GM10248 (cell line): ENCODE measurements around the gene TCF7L2.

Source experiments
- CTCF ChIA-PET: fragments of 300-600 bp; sonication (Branson Sonifier 250); formaldehyde crosslinking; extraction: SDS; loops from one replicate; lab custom pipeline; 2021; ENCODE audit warnings: antibody characterized with exemption; lab: Yijun Ruan, JAX
- POLR2A ChIA-PET: fragments of 350-650 bp; sonication (Branson Sonifier 250); formaldehyde crosslinking; extraction: SDS; loops from one replicate; lab custom pipeline; 2020; ENCODE audit warnings: antibody characterized with exemption; lab: Yijun Ruan, JAX
- DNase-seq: peaks from one replicate; pipeline ENCODE4 v3.0.0; 2012; ENCODE audit errors: extremely low spot score
- CTCF ChIP-seq: IDR thresholded peaks from 2 replicates; pipeline ENCODE4 v1.5.1; 2012; ENCODE audit warnings: mild to moderate bottlenecking, low read depth; ENCODE audit errors: extremely low read depth, missing control alignments, control extremely low read depth

The TCF7L2 gene

GRCh38 chr10:113142601-113143362 lies 192.7 kb downstream of the TCF7L2 start:
- no peak for DNase-seq
- ChIA-PET POLR2A (no interaction called here), CTCF (interaction anchor here (0.8 to 1.7 kb wide), 2 partner anchors 9 to 16 kb away, joined by 3 to 5 read pairs; no protein-coding TSS in a partner anchor)
- TF ChIP-seq CTCF, result no peak

- POLR2A ChIA-PET, result no interaction called here
- no peak for TF ChIP-seq CTCF
- CTCF ChIA-PET, result interaction anchor here (1.2 kb wide), 1 partner anchor 8 kb away, joined by 3 read pairs; no protein-coding TSS in a partner anchor
Observed at GRCh38 chr10:113144576-113144975, 194.5 kb downstream of the TCF7L2 start.

GRCh38 chr10:113148071-113148825 lies 198.2 kb downstream of the TCF7L2 start:
- DNase-seq, result no peak
- CTCF ChIA-PET, result no interaction called here
- POLR2A ChIA-PET, result no interaction called here
- TF ChIP-seq CTCF, result no peak

More at GRCh38 chr10:113144576-113144975, 194.5 kb downstream of the TCF7L2 start:
- DNase-seq, result no peak

GRCh38 chr10:113148901-113149300 lies 198.9 kb downstream of the TCF7L2 start:
- CTCF ChIA-PET, result no interaction called here
- no peak for DNase-seq
- no peak for TF ChIP-seq CTCF
- POLR2A ChIA-PET, result no interaction called here

GRCh38 chr10:113149626-113150025 lies 199.6 kb downstream of the TCF7L2 start:
- no peak for TF ChIP-seq CTCF
- POLR2A ChIA-PET, result no interaction called here
- no peak for DNase-seq
- CTCF ChIA-PET, result no interaction called here

GRCh38 chr10:113151190-113151666 lies 201.2 kb downstream of the TCF7L2 start:
- ChIA-PET POLR2A (no interaction called here), CTCF (interaction anchor here (0.7 to 2.2 kb wide), 2 partner anchors 9 to 42 kb away, joined by 3 to 5 read pairs; no protein-coding TSS in a partner anchor)
- no peak for DNase-seq

More at GRCh38 chr10:113151190-113151666, 201.2 kb downstream of the TCF7L2 start:
- no peak for TF ChIP-seq CTCF
